Neuronal stem cell (in vitro differentiated cells): ENCODE data around the gene EIF3L.

Experiments used
- DNase-seq: peaks from one replicate; pipeline ENCODE4 v3.0.0-alpha.2; 2013; ENCODE audit warnings: low spot score
- H2AFZ ChIP-seq: one replicate; pipeline ENCODE4 v1.6.1; 2013; ENCODE audit warnings: mild to moderate bottlenecking, low read length, inconsistent platforms
- H2AK5ac ChIP-seq: 2 replicates; pipeline ENCODE4 v1.6.1; 2013; ENCODE audit warnings: low read depth, mild to moderate bottlenecking, inconsistent platforms, low read length, moderate library complexity, mixed read lengths
- H2BK120ac ChIP-seq: 2 replicates; pipeline ENCODE4 v1.6.1; 2013; ENCODE audit warnings: low read depth, mild to moderate bottlenecking, inconsistent platforms, low read length, moderate library complexity, mixed read lengths
- H2BK12ac ChIP-seq: one replicate; pipeline ENCODE4 v1.6.1; 2013; ENCODE audit warnings: low read length, inconsistent platforms
- H2BK15ac ChIP-seq: 2 replicates; pipeline ENCODE4 v1.6.1; 2013; ENCODE audit warnings: mild to moderate bottlenecking, low read length, inconsistent platforms, mixed read lengths
- H2BK5ac ChIP-seq: one replicate; pipeline ENCODE4 v1.6.1; 2013; ENCODE audit warnings: inconsistent platforms, mild to moderate bottlenecking, low read length, moderate library complexity
- H3K14ac ChIP-seq: one replicate; pipeline ENCODE4 v1.6.1; 2013; ENCODE audit warnings: low read length, inconsistent platforms
- H3K18ac ChIP-seq: 2 replicates; pipeline ENCODE4 v1.6.1; 2013; ENCODE audit warnings: low read length, inconsistent platforms
- H3K23ac ChIP-seq: 2 replicates; pipeline ENCODE4 v1.6.1; 2013; ENCODE audit warnings: low read depth, mild to moderate bottlenecking, mixed read lengths, low read length, inconsistent platforms; ENCODE audit not compliant: poor library complexity
- H3K27ac ChIP-seq: replicated peaks from 3 replicates; pipeline ENCODE4 v1.5.1; 2013; ENCODE audit warnings: low read length, inconsistent platforms
- H3K27me3 ChIP-seq, 3 experiments: 2 replicates each; pipeline ENCODE4 v1.6.1; 2013; ENCODE audit warnings: low read length in 3 of 3, mild to moderate bottlenecking in 2 of 3, inconsistent platforms in 1 of 3, low read depth in 1 of 3, mixed read lengths in 1 of 3, moderate library complexity in 1 of 3; ENCODE audit not compliant: control insufficient read depth in 3 of 3, insufficient read depth in 3 of 3
- H3K36me3 ChIP-seq, 2 donors: replicated peaks in 1 of 2; 2 replicates each; pipeline ENCODE4 v1.6.1; 2013; ENCODE audit warnings: low read length in 2 of 2; ENCODE audit not compliant: control insufficient read depth in 2 of 2, insufficient read depth in 2 of 2
- H3K4ac ChIP-seq: 2 replicates; pipeline ENCODE4 v1.6.1; 2013; ENCODE audit warnings: inconsistent platforms, mild to moderate bottlenecking, low read length, moderate library complexity
- H3K4me1 ChIP-seq, 2 donors: 1 replicate in 1 of 2; 2 replicates in 1 of 2; pipeline ENCODE4 v1.6.1; 2013; ENCODE audit warnings: low read length in 2 of 2, low read depth in 1 of 2; ENCODE audit not compliant: control insufficient read depth in 2 of 2, insufficient read depth in 1 of 2
- H3K4me2 ChIP-seq: one replicate; pipeline ENCODE4 v1.6.1; 2013; ENCODE audit warnings: mild to moderate bottlenecking, low read length, inconsistent platforms; ENCODE audit not compliant: insufficient read depth, poor library complexity, severe bottlenecking
- H3K4me3 ChIP-seq, 2 donors: 2 replicates each; pipeline ENCODE4 v1.5.1; 2013; ENCODE audit warnings: low read length in 2 of 2, mild to moderate bottlenecking in 2 of 2, inconsistent platforms in 1 of 2, moderate library complexity in 1 of 2
- H3K79me1 ChIP-seq: one replicate; pipeline ENCODE4 v1.6.1; 2013; ENCODE audit warnings: low read depth, mild to moderate bottlenecking, inconsistent platforms, low read length, moderate library complexity
- H3K9ac ChIP-seq: one replicate; pipeline ENCODE4 v1.6.1; 2013; ENCODE audit warnings: mild to moderate bottlenecking, low read depth, low read length, inconsistent platforms; ENCODE audit not compliant: poor library complexity
- H3K9me3 ChIP-seq, 2 donors: replicated peaks in 1 of 2; 2 replicates each; pipeline versions ENCODE3 to v1.6.1; 2013; ENCODE audit warnings: low read length in 2 of 2, mild to moderate bottlenecking in 2 of 2, inconsistent platforms in 1 of 2, low read depth in 1 of 2, mixed read lengths in 1 of 2, moderate library complexity in 1 of 2; ENCODE audit not compliant: control insufficient read depth in 2 of 2, insufficient read depth in 1 of 2
- H4K8ac ChIP-seq: one replicate; pipeline ENCODE4 v1.6.1; 2013; ENCODE audit warnings: low read depth, mild to moderate bottlenecking, inconsistent platforms, low read length, moderate library complexity
- H4K91ac ChIP-seq: one replicate; pipeline ENCODE4 v1.6.1; 2013; ENCODE audit warnings: low read length, low read depth, mild to moderate bottlenecking, inconsistent platforms; ENCODE audit not compliant: poor library complexity
- WGBS, 2 donors: extraction: QIAGEN DNeasy Blood & Tissue Kit; methylation state at CpG; one replicate each; pipeline ENCODE4 v1.1.7; 2013; ENCODE audit warnings: missing lambda C conversion rate in 2 of 2, mixed read lengths in 1 of 2; ENCODE audit not compliant: insufficient read length in 2 of 2, insufficient replicate concordance in 1 of 2; ENCODE audit errors: extremely low coverage in 2 of 2; 5-methylcytosine and 5-hydroxymethylcytosine counted together

The EIF3L gene

GRCh38 chr22:37918580-37919270 lies 69.5 kb downstream of the EIF3L start:
- H3K18ac ChIP-seq: no peak overlapping the region
- no peaks in the 10 kb centered on the region for H3K4me1 ChIP-seq
- peak overlapping the region; percentile 91 for H3K23ac ChIP-seq
- no peak overlapping the region for H2AFZ ChIP-seq
- WGBS, 2 donors: no CpG with 5 or more reads among the region's 25 CpGs
- H3K9me3 ChIP-seq: no peaks in the 10 kb centered on the region
- no peak for DNase-seq
- H3K4me3 ChIP-seq: no peak overlapping the region
- no peak overlapping the region for H3K9ac ChIP-seq
- H3K27me3 ChIP-seq: no peaks in the 10 kb centered on the region
- no peak overlapping the region for H2BK5ac ChIP-seq
- H2AK5ac ChIP-seq: no peak overlapping the region
- peak overlapping the region; percentile 65 for H4K8ac ChIP-seq
- no peak overlapping the region for H3K27ac ChIP-seq
- no peaks in the 10 kb centered on the region for H3K79me1 ChIP-seq
- H4K91ac ChIP-seq: no peak overlapping the region
- H2BK12ac ChIP-seq: no peak overlapping the region
- H3K14ac ChIP-seq: no peak overlapping the region
- H3K4ac ChIP-seq: no peak overlapping the region
- H2BK120ac ChIP-seq: no peak overlapping the region
- H3K4me2 ChIP-seq: no peak overlapping the region
- H3K36me3 ChIP-seq: peaks cover 18 to 72% of the 10 kb centered on the region in 2 donors
- H2BK15ac ChIP-seq: no peak overlapping the region

- Histone ChIP-seq H3K27me3 (no peaks in the 10 kb centered on the region), H3K9me3 (no peaks in the 10 kb centered on the region), H3K36me3 (peaks cover 20 to 71% of the 10 kb centered on the region in 2 donors), H4K8ac (no peak overlapping the region), H2BK120ac (no peak overlapping the region), H3K4me1 (no peaks in the 10 kb centered on the region), H3K79me1 (no peaks in the 10 kb centered on the region), H3K14ac (no peak overlapping the region), H3K18ac (no peak overlapping the region), H4K91ac (no peak overlapping the region), H2BK15ac (no peak overlapping the region), H2BK12ac (no peak overlapping the region), H3K9ac (no peak overlapping the region), H3K4ac (no peak overlapping the region), H3K23ac (no peak overlapping the region), H3K27ac (no peak overlapping the region), H2AK5ac (no peak overlapping the region), H2BK5ac (no peak overlapping the region), H3K4me3 (no peak overlapping the region), H3K4me2 (no peak overlapping the region), H2AFZ (no peak overlapping the region)
- DNase-seq: no peak
- WGBS, 2 donors: no CpG with 5 or more reads among the region's 5 CpGs
Measured at GRCh38 chr22:37920126-37920525, 70.9 kb downstream of the EIF3L start.

- H3K27me3 ChIP-seq: no peaks in the 10 kb centered on the region
- H2AK5ac ChIP-seq: no peak overlapping the region
- no peak overlapping the region for H2BK15ac ChIP-seq
- H2AFZ ChIP-seq: no peak overlapping the region
- H3K4me2 ChIP-seq: no peak overlapping the region
- no peak overlapping the region for H3K9ac ChIP-seq
- no peak overlapping the region for H2BK120ac ChIP-seq
- H3K4ac ChIP-seq: no peak overlapping the region
- no peak overlapping the region for H3K27ac ChIP-seq
- H2BK12ac ChIP-seq: no peak overlapping the region
- no peaks in the 10 kb centered on the region for H3K4me1 ChIP-seq
- no peak overlapping the region for H4K91ac ChIP-seq
- H3K23ac ChIP-seq: no peak overlapping the region
- WGBS, 2 donors: no CpG with 5 or more reads among the region's 11 CpGs
- no peaks in the 10 kb centered on the region for H3K9me3 ChIP-seq
- H3K79me1 ChIP-seq: peaks cover 1% of the 10 kb centered on the region
- H4K8ac ChIP-seq: no peak overlapping the region
- H3K18ac ChIP-seq: no peak overlapping the region
- no peak for DNase-seq
- H2BK5ac ChIP-seq: no peak overlapping the region
- H3K14ac ChIP-seq: no peak overlapping the region
- peaks cover 28 to 74% of the 10 kb centered on the region in 2 donors for H3K36me3 ChIP-seq
- no peak overlapping the region for H3K4me3 ChIP-seq
Measured at GRCh38 chr22:37922191-37922590, 73.0 kb downstream of the EIF3L start.

- H3K4me3 ChIP-seq: no peak overlapping the region
- H3K4me1 ChIP-seq: no peaks in the 10 kb centered on the region
- no peak overlapping the region for H3K4ac ChIP-seq
- H2BK5ac ChIP-seq: no peak overlapping the region
- no peak overlapping the region for H3K27ac ChIP-seq
- no peak overlapping the region for H3K9ac ChIP-seq
- WGBS, 2 donors: no CpG with 5 or more reads among the region's 4 CpGs
- no peak overlapping the region for H2AK5ac ChIP-seq
- no peak overlapping the region for H2BK15ac ChIP-seq
- no peak overlapping the region for H3K23ac ChIP-seq
- no peak overlapping the region for H2BK12ac ChIP-seq
- no peak overlapping the region for H4K8ac ChIP-seq
- H3K4me2 ChIP-seq: no peak overlapping the region
- H3K9me3 ChIP-seq: no peaks in the 10 kb centered on the region
- no peak overlapping the region for H3K18ac ChIP-seq
- peaks cover 16 to 63% of the 10 kb centered on the region in 2 donors for H3K36me3 ChIP-seq
- no peak overlapping the region for H2BK120ac ChIP-seq
- H3K27me3 ChIP-seq: no peaks in the 10 kb centered on the region
- H2AFZ ChIP-seq: no peak overlapping the region
- no peak overlapping the region for H3K14ac ChIP-seq
- H4K91ac ChIP-seq: no peak overlapping the region
- peaks cover 1% of the 10 kb centered on the region for H3K79me1 ChIP-seq
- DNase-seq: no peak
Measured at GRCh38 chr22:37923927-37924326, 74.7 kb downstream of the EIF3L start.
